ENCODE measurements around the gene PFDN6.

Gene PFDN6

DNA sequence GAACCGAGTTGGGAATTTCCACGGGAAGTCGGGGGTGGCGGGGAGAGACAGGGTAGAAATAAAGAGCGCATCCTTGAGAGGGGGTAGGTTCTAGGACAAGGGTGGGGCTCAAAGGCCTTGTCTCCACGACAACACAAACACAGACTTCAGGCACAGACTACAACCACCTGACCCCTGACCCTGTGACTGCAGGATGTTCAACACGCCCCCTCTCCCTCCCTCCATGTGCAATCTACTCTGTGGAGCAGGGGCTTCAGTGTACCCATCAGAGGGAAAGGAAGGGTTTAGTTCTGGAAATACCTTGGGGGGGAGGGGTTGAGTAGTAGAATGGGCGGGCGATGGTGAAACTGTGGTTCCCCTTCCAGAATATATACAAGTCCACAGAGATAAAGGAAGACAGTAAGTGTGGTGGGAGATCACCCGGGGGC, 25.1 kb downstream of the PFDN6 start:
- peak overlapping the region; percentile 93 for H3K4me3 ChIP-seq (ENCODE audit: control insufficient read depth, low read depth, low read length)
- peak; percentile 88 for DNase-seq (ENCODE audit: low read depth)
- TF ChIP-seq, protein P1, sequence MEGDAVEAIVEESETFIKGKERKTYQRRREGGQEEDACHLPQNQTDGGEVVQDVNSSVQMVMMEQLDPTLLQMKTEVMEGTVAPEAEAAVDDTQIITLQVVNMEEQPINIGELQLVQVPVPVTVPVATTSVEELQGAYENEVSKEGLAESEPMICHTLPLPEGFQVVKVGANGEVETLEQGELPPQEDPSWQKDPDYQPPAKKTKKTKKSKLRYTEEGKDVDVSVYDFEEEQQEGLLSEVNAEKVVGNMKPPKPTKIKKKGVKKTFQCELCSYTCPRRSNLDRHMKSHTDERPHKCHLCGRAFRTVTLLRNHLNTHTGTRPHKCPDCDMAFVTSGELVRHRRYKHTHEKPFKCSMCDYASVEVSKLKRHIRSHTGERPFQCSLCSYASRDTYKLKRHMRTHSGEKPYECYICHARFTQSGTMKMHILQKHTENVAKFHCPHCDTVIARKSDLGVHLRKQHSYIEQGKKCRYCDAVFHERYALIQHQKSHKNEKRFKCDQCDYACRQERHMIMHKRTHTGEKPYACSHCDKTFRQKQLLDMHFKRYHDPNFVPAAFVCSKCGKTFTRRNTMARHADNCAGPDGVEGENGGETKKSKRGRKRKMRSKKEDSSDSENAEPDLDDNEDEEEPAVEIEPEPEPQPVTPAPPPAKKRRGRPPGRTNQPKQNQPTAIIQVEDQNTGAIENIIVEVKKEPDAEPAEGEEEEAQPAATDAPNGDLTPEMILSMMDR (conservative IDR thresholded peaks at IDR 0.05; ENCODE audit: control insufficient read depth, insufficient read depth, low read depth, low read length) = no peak

GRCh38 chr6:33314943-33315792, 25.8 kb downstream of the PFDN6 start:
- TF ChIP-seq, protein P1 (conservative IDR thresholded peaks at IDR 0.05; ENCODE audit: control insufficient read depth, insufficient read depth, low read depth, low read length) = no peak
- peak overlapping the region; percentile 93 for H3K4me3 ChIP-seq (ENCODE audit: control insufficient read depth, low read depth, low read length)
- peak; percentile 23 for DNase-seq (ENCODE audit: low read depth)

GRCh38 chr6:33315793-33316602, 26.6 kb downstream of the PFDN6 start:
- no peak overlapping the region for H3K4me3 ChIP-seq (ENCODE audit: control insufficient read depth, low read depth, low read length)
- DNase-seq (ENCODE audit: low read depth) = no peak
- TF ChIP-seq, protein P1 (conservative IDR thresholded peaks at IDR 0.05; ENCODE audit: control insufficient read depth, insufficient read depth, low read depth, low read length) = no peak

- peak overlapping the region; percentile 77 for H3K4me3 ChIP-seq (ENCODE audit: control insufficient read depth, low read depth, low read length)
- TF ChIP-seq, protein P1 (conservative IDR thresholded peaks at IDR 0.05; ENCODE audit: control insufficient read depth, insufficient read depth, low read depth, low read length) = no peak
- DNase-seq (ENCODE audit: low read depth) = no peak
These were observed 27.4 kb downstream of the PFDN6 start for GRCh38 chr6:33316603-33317418.

GRCh38 chr6:33317419-33317668, 27.9 kb downstream of the PFDN6 start:
- TF ChIP-seq, protein P1 (conservative IDR thresholded peaks at IDR 0.05; ENCODE audit: control insufficient read depth, insufficient read depth, low read depth, low read length) = no peak
- peak overlapping the region; percentile 77 for H3K4me3 ChIP-seq (ENCODE audit: control insufficient read depth, low read depth, low read length)
- DNase-seq (ENCODE audit: low read depth) = no peak

- H3K4me3 ChIP-seq (ENCODE audit: control insufficient read depth, low read depth, low read length) = peak within 1 kb of the TSS; percentile 77
- TF ChIP-seq, protein P1 (conservative IDR thresholded peaks at IDR 0.05; ENCODE audit: control insufficient read depth, insufficient read depth, low read depth, low read length) = no peak
- DNase-seq (ENCODE audit: low read depth) = peak; percentile 98
These were observed 28.4 kb downstream of the PFDN6 start, which contains the start of gene ZBTB22 for GRCh38 chr6:33317669-33318425. Gene ZBTB22 (minus strand): TSS chr6:33317744. CDS start chr6:33316916, 828 bp downstream.
